H1 (cell line): ENCODE measurements around the gene AOPEP. TPM values are rescaled to one million over a fixed set of nuclear protein-coding genes. Genes with fewer than 3 reads are reported as not detected.

Experiments
- TCF12 ChIP-seq: IDR thresholded peaks from 2 replicates; pipeline ENCODE4 v1.6.1; 2011; ENCODE audit warnings: low read depth, mild to moderate bottlenecking, low read length
- polyA plus RNA-seq, 7 experiments: library from polyadenylated mRNA; depleted of rRNA in 3 of 7; stranded (reverse) in 5 of 7; unstranded in 2 of 7; fragments of >200 nt in 5 of 7; fragments of 200-250 nt in 2 of 7; gene quantifications; 1 replicate in 5 of 7; 2 replicates in 1 of 7; 4 replicates in 1 of 7; pipeline versions ENCODE4 v1.2.1 to v1.2.3, GENCODE V29; 2011 to 2013; ENCODE audit warnings: missing spikeins in 2 of 7, mixed read lengths in 2 of 7
- total RNA-seq: library from RNA; stranded (reverse); fragmentation: NEBNext Ultra II Directional; extraction: Animal tissue kit (Norgen Biotek cat#: 25700); gene quantifications from 2 replicates; pipeline ENCODE4 v1.2.1, GENCODE V29; 2021

AOPEP gene
- total and polyA plus RNA-seq, 2 of the 8 experiments (the other 6 are each of a cell fraction or from before 2014, with no cell fraction given) = 6.1 to 14.3 TPM

- no peak for TF ChIP-seq TCF12
Measured at GRCh38 chr9:95131023-95131943, 404.8 kb downstream of the AOPEP start (continued).
